ENCODE results near the gene SLC16A12.

- TF ChIP-seq, protein P1, sequence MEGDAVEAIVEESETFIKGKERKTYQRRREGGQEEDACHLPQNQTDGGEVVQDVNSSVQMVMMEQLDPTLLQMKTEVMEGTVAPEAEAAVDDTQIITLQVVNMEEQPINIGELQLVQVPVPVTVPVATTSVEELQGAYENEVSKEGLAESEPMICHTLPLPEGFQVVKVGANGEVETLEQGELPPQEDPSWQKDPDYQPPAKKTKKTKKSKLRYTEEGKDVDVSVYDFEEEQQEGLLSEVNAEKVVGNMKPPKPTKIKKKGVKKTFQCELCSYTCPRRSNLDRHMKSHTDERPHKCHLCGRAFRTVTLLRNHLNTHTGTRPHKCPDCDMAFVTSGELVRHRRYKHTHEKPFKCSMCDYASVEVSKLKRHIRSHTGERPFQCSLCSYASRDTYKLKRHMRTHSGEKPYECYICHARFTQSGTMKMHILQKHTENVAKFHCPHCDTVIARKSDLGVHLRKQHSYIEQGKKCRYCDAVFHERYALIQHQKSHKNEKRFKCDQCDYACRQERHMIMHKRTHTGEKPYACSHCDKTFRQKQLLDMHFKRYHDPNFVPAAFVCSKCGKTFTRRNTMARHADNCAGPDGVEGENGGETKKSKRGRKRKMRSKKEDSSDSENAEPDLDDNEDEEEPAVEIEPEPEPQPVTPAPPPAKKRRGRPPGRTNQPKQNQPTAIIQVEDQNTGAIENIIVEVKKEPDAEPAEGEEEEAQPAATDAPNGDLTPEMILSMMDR (IDR thresholded peaks at IDR 0.05; ENCODE audit: low read length): no peak
- TF ChIP-seq EZH2 (IDR thresholded peaks at IDR 0.05; ENCODE audit: borderline replicate concordance, low read length): no peak
Observed at GRCh38 chr10:89521368-89521767, 14.0 kb downstream of the SLC16A12 start.

All from OCI-LY1 (cell line).